Caki2 (cell line): ENCODE data around the gene NT5C2. TPM values are rescaled to one million over a fixed set of nuclear protein-coding genes. Genes with fewer than 3 reads are reported as not detected.
"Not testable (repeated sequence)": the region's sequence is repeated elsewhere in the genome, so short reads cannot be mapped to it uniquely, and the experiment has no call there.

Source experiments
- DNase-seq: peaks from one replicate; pipeline ENCODE4 v3.0.0-alpha.2; 2015; ENCODE audit warnings: low read depth
- in situ Hi-C: cut with HindIII; loops from 2 replicates; pipeline ENCODE4 v1.10.0; 2016; ENCODE audit warnings: low sequenced_read_pairs, low pct_unique_long_range_greater_than_20kb, mixed read lengths
- total RNA-seq: library from RNA; depleted of rRNA; stranded (reverse); fragments of >200 nt; shearing (Covaris generic); gene quantifications from 2 replicates; pipeline ENCODE4 v1.2.3, GENCODE V29; 2014; ENCODE audit warnings: low replicate concordance

NT5C2 gene
- total RNA-seq, 1 experiment from 2014 or later = 30.0 TPM

DNA sequence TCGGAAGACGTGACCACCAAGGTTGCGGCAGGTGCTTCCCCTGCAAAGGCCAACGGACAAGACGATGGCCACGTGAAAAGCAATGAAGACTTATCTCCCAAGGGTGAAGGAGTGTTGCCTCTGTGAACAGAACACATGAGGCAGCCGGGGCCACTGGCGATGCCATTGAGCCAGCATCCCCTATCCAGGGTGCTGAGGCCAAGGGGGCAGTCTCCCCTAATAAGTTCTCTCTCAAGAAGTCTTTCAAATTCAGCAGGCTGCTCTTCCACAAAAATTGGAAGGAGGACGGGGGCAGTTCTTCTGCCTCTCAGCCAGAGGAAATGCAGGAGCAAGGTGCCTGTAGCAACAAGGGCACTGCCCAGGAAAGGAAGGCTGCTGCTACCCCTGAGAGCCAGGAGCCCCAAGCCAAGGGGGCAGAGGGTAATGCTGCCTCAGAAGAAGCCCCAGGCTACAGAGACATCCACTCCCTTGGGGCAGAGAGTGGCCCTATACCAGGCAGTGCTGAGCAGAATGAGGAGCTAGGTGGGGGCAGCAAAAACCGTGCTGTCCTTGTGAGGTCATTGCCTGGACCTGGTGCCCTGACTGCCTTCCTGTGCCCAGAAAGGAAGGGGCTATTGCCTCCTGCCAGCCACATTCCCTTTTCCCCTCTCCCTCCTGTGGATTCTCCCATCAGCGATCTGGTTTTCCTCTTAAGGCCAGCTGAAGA is 17.3 kb downstream of the NT5C2 start:
- no peak for DNase-seq

DNA sequence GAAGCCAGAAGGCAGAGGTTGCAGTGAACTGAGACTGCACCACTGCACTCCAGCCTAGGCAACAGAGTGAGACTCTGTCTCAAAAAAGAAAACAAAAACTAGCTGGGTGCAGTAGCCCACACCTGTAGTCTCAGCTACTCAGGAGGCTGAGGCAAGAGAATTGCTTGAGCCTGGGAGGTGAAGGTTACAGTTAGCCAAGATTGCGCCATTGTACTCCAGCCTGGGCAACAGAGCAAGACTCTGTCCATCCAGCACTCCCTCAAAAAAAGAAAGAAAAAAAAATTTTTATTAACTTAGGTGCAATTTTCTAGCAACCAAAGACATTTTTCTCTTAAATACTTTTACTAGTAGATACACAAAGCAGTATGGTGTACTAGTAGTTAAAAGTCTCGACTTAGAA is 18.7 kb downstream of the NT5C2 start:
- DNase-seq, in situ Hi-C loops: not testable (repeated sequence)

More for the DNA sequence above, 17.3 kb downstream of the NT5C2 start:
- in situ Hi-C loops = no loop called here

DNA sequence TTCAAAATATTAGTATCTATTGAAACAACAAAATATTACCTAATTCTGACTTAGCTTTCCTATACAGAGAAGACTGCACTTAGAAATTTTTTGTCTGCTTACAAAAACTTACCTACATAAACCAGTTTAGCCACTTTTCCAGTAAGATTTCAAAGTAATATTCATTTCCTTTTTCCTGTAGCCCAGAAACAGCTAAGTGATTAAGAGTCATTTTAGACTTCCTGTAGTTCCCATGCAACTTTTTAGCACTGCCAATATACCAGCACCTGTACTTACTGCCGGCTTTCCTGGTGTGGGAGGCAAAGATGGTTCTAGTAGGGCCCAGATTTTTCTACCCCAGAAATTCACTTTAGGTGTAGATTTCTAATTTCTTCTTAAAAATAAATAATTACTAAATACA is 21.8 kb downstream of the NT5C2 start:
- in situ Hi-C loops = no loop called here
- DNase-seq = no peak

DNA sequence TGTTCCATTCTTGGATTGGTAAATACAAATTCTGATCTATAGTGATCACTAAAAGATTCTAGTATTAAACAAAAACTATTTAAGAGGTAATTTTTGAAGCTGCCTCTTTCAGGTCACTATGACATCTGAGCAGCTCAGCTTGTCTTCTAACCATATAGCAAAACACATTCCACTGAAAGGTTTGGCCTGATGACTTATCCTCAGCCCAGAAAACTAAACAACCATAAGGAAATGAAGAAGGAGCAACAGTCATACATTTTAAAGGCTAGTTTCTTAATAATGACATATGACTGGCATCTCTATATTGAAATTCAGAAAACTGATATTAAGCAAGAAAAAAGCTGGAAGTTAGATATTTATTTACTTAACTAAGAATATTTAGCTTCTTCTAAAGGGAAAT is 24.6 kb downstream of the NT5C2 start:
- DNase-seq = peak; percentile 38

DNA sequence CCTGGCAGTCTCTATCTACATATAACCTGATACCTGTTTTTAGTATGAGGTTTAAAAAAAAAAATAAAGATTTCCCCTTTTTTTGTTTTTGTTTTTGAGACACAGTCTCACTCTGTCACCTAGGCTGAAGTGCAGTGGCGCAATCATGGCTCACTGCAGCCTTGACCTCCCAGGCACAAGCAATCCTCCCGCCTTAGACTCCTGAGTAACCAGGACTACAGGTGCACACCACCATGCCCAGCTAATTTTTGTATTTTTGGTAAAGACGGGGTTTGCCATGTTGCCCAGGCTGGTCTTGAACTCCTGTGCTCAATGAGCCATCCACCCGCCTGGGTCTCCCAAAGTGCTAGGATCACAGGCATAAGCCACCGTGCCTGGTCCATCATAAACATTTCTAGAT is 25.5 kb downstream of the NT5C2 start:
- DNase-seq, in situ Hi-C loops: not testable (repeated sequence)

More for the DNA sequence above, 24.6 kb downstream of the NT5C2 start:
- in situ Hi-C loops = no loop called here

DNA sequence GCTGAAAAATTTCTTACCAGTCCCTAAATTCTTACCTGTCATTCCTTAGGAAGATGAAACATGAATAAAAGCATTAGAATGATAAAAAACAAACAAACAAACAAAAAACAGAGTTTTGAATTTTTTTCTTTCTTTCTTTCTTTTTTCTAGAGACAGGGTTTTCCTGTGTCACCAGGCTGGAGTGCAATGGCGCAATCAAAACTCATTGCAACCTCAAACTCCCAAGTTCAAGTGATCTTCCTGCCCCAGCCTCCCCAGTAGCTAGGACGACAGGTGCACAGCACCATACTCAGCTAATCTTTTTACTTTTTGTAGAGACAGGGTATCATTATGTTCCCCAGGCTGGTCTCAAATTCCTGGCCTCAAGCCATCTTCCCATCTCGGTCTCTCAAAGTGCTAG is 26.5 kb downstream of the NT5C2 start:
- in situ Hi-C loops = no loop called here
- DNase-seq = no peak

DNA sequence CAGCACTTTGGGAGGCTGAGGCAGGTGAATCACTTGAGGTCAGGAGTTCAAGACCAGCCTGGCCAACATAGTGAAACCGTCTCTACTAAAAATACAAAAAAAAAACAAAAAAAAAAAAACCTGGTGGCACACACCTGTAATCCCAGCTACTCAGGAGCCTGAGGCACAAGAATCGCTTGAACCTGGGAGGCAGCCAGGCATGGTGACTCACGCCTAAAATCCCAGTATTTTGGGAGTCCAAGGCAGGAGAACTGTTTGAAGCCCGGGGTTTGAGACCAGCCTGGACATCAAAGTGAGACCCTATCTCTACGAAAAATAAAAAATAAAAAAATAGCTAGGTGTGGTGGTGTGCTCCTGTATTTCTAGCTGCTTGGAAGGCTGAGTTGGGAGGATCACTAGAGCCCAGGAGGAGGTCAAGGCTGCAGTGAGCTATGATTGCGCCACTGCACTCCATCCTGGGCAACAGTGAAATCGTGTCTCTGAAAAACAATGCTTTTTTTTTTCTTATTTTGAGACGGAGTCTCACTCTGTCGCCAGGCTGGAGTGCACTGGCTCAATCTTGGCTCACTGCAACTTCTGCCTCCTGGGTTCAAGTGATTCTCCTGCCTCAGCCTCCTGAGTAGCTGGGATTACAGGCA is 29.2 kb downstream of the NT5C2 start:
- in situ Hi-C loops, DNase-seq: not testable (repeated sequence)

DNA sequence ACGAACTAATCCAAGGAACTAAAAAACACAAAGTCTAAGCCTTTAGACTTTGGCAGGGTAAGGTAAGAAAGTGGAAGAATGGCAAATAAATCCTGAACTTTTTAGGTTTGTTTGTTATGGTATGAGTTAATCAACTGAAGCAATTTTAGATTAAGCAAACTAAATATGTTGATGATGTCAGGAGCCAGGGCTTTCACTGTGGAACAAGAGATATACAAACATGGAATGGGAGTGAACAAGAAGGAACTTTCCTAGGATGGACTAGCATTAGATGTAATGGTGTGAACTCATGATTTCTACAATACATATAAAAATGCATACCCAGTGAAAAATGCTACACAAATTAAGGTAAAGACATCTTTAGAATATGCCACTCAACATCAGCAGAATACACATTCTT is 35.8 kb downstream of the NT5C2 start:
- in situ Hi-C loops = no loop called here
- no peak for DNase-seq

DNA sequence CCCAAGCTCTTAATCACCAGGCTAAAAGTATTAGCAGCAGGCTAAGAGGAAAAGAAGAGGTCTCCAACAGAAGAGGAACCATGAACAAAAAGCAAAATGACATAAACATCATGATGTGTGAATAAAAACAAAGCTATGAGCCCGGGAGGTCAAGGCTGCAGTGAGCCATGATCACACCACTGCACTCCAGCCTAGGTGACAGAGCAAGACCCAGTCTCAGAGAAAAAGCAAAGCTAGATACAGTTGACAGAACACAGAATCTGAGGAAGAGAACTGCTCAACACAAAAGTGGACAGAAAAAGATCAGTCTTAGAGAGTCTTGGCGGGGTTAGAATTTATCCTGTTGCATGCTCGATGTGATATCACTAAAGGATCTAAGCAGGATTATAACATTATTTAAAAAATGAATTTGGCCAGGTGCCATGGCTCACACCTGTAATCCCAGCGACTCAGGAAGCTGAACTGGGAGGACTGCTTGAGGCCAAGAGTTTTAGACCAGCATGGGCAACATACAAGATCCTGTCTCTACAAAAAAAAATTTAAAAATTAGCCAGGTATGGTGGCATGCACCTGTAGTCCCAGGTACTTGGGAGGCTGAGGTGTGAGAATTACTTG is 37.5 kb downstream of the NT5C2 start:
- peak; percentile 29 for DNase-seq
- in situ Hi-C loops = no loop called here

DNA sequence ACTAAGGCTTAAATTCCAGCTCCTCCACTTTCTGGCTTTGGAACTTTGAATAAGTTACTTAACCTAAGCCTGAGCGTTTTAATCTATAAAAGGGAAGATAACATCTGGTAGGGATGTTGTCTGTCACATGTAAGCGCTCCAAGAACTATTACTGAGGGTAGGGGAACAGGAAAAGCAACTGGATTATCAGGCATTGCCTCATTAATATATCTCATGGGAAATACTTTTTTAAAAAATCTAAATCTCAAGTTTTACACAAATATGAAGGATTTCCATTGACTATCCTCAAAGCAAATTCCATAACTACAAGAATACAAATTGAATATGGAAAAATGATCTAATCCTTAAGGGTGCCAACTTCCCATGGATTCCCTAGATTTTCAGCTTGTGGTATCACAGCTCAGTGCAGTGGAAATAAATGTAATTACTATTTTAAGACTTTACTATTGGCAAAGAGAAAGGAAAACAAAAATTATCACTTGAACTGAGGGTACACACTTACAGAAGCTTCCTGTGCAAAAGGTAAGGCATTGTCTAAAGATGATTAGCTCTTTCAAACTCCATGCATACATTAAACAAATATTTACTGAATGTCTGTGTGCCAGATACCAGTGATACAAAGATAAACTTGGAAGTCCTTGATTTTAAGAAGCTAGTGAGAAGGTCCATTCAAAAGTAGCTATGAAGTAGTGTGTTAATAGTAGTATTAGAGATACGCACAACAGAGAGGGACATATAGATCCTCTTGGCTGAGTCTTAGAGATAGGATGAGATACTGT is 38.4 kb downstream of the NT5C2 start:
- no peak for DNase-seq
- in situ Hi-C loops = no loop called here

DNA sequence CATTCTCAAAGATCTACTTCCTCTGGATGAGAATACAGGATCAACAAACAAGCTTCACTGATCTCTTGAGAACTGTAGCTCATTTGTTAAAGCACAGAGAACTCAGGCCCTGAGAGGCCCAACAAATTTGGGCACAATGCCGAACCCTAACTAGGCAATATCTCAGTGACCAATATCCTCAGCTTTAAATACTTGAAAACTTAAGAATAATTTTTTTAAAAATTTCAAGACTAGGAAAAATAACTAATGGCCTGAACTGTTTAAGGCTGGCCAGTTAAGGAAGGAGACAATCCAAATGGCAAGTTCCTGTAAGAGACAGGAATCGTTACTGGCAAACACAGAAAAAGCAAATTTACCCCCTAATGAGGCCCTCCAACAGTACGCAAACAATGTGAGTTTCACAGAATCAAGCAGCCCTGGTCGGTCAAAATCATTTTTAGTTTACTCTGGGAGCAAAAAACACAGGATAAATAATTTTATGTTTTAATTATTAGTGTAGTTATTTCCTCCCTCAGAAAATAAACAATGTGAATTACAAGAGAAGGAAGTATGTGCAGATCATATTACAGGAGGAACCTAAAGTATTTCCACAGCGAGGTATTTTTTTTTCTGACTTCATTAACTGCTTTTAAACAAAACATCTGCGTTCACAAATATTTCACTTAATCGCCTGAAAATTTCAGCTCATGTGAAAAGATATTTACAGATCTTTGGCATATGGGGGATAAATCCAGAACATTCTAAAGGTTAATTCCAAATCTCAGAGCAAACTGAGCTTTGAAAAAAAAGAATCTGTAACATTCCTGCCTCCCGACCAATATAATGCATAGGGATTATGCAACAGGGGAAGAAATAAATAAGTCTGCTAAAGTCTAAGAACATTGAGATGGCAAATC is 39.5 kb downstream of the NT5C2 start:
- in situ Hi-C loops = no loop called here
- no peak for DNase-seq

DNA sequence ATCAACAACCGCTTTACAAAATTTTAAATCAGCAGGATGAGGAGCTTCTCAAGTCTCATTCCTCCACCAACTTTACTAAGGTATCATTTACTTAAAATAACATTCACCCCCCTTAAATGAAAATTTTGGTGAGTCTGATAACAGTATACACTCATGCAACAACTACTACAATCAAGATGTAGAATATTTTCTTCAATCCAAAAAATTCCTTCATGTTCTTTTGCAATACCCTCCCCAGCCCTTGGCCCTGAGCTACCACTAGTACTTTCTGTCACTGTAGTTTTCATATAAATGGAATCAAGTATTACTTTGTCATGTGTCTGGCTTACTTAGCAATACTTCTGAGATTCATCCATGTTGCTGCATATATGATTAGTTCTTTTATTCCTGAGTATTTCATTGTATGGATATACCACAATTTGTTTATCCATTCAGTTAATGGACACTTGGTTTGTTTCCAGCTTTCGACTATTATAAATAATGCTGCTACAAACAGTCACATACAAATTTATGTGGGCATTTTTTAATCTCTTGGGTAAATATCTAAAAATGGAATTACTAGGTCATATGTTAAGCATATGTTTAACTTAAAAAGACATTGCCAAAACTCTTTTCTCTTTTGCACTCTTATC is 43.0 kb downstream of the NT5C2 start:
- in situ Hi-C loops = no loop called here

DNA sequence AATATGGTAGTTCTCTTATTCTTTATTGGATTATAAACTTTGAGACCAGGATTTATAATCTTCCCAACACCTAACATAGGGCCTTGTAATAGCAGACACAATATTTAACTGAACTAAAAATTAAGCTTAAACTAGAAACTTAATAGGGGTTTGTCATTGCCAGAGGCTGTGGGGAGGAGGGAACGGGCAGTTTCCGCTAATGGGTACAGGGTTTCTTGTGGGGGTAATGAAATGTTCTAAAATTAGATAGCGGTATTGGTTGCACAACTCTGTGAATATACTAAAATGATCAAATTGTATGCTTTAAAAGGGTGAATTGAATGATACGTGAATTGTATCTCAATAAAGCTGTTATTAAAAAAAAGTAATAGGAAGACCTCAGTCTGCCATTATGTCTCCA is 45.4 kb downstream of the NT5C2 start:
- in situ Hi-C loops = no loop called here
- no peak for DNase-seq

More for the DNA sequence above, 43.0 kb downstream of the NT5C2 start:
- no peak for DNase-seq

DNA sequence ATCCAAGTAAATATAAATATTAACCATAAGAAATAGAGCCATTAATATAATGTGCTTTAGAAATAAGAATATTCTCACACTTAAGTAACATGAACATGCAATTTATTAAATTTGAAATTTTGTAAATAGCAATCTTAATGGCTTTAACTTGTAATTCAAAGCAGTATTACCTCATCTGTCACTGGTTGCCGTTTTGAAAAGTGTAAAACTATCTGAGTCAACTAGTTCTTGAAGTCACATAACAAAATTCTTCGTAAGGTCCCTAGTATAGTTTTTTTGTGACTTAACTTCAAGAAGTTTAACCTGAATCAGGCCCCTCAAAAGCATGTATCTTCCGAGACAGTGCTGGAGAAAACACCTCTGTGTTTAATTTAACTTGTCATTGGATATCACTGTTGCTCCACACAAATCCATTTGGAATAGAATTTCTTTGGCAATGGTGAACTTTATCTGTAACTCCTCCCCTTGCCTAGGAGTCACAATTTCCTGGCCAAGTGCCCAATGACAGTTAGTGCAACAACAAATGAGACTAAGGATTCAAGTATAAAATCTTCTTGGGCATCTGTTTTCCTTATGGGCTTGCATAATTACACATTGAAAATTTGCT is 47.1 kb downstream of the NT5C2 start:
- peak; percentile 57 for DNase-seq
- in situ Hi-C loops = no loop called here

DNA sequence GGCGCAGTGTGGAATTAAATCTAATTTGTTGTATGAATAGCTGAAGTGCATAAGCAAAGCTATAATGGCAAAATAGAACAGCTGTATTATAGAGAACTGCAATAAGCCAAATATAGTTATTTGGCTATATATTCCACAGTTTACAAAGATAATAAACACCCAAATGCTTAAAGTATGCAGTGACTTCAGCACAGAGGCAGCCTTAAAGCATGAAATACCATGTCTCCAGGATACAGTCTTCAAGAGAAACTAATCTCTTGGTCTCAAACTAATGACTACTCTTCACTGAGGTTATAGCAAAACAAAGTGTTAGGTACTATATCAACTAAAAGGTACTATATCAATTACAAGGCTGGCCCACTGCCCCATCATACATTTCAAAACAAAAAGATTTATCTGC is 48.0 kb downstream of the NT5C2 start:
- DNase-seq = no peak
- in situ Hi-C loops = no loop called here

DNA sequence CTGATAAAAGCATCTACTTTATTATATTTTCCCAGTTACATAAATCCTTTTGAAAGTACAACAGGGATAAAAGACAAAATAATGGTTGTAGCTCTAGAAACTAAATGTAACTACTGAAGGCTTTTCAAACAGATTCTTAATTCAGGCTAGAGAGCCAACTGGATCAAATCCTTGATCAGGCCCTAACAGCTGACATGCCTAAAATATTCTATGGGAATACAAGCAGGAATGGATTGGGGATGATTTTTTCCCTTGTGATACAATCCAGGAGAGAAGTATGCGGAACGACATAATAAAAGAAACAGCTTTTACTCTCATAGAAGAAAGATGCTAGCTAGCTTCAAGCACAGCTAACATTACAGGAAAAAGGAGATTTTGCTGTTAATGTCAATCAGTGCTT is 49.0 kb downstream of the NT5C2 start:
- DNase-seq = no peak
- in situ Hi-C loops = no loop called here

DNA sequence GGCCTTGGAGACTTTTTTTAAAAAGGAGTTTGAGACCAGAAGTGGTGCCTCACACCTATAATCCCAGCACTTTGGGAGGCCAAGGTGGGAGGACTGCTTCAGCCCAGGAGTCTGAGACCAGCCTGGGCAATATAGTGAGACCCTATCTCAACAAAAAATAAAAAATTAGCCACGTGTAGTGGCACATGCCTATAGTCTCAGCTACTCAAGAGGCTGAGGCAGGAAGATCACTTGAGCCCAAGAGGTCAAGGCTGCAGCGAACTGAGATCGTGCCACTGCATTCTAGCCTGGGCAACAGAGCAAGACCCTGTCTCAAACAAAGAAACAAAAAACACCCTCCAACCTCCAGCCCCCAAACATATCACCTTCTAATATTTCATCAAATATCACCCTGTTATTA is 49.4 kb downstream of the NT5C2 start:
- in situ Hi-C loops, DNase-seq: not testable (repeated sequence)
